ENCODE results near the gene TAP2.

The TAP2 gene

DNA sequence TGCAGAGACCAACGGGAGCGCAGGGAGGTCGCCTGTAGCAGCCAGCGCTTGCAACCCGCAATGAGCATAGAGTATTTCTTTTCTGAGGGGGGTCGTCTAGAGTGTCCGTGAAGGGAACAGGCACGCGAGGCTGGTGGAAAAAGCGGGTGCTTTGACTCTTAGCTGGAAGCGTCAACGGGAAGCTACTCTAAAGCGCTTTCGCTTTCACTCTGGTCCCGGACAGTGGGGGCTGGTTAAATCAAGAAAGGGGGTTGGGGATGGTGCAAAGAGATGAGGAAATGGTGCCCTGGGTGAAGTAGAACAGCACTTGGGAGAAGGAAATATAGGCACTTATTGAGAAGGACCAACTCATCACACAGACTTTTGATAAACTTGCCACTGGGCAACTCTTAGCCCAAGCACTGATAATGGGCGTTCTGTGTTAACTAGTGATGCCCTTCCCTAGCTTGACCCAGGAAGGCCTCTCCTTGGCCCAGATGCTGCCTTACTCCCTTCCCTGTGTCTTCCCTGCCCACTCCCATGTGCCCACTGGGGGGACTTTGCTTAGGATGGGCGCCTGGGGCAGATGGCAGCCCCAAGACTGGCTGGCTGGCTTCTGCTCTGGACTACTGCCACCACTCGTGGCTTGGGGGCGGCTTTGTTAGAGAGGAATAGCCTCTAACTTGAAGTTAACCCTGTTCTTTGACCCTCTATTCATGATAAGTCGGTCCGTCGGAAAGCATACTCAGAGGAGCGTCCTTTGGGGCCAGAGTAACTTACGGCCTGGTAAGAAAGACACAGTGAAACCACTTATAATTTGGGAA, 16.0 kb upstream of the TAP2 start:
- DNase-seq (ENCODE audit: low read depth in 2 of 2): peak; percentile 42 to 44

- peak; percentile 92 for DNase-seq (ENCODE audit: low read depth in 2 of 2)
Observed at GRCh38 chr6:32853541-32854375, 15.2 kb upstream of the TAP2 start, which contains the start of the genes PSMB9 and TAP1. Gene PSMB9, plus strand, starts transcription at chr6:32854192. Its CDS starts 38 bp downstream, at chr6:32854230. Gene TAP1, minus strand, starts transcription at chr6:32853704. Its CDS starts 68 bp downstream, at chr6:32853636.

GRCh38 chr6:32852844-32853540, 14.5 kb upstream of the TAP2 start:
- peak; percentile 50 to 54 for DNase-seq (ENCODE audit: low read depth in 2 of 2)

DNA sequence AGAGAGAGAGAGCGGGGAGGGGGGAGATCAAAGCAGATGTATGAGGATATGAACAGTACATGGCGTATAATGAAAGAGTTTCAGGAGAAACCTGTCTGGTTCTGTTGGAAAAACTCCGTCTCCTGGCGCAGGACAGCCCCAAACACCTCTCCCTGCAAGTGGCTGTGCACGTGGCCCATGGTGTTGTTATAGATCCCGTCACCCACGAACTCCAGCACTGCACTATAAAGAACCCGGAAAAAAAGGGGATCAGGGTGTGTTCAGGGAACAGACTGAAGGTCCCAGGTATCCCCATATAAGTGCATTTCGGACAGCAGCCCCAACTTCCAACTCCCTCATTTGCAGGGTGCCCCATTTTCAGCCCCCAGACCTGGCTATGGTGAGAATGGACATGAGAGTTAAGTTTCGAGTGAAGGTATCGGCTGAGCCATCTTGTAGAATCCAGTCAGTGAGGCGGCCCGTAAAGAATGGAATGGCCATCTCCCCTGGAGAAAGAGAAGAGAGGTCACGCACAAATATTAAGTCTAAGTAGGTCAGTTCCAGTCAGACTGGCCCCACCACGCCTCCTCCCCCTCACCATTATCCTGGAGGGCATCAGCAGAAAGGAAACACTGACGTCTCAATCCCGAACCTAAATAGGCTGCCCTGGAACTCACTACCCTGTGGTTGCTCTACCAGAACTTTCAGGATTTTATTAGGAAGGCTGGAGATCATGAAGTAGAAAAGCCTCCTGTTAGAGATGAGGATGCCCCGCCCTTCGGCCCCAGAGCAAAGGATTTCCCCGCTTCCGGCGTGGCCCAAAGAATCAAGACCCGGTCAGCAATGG, 13.7 kb upstream of the TAP2 start:
- DNase-seq (ENCODE audit: low read depth in 2 of 2): no peak

DNA sequence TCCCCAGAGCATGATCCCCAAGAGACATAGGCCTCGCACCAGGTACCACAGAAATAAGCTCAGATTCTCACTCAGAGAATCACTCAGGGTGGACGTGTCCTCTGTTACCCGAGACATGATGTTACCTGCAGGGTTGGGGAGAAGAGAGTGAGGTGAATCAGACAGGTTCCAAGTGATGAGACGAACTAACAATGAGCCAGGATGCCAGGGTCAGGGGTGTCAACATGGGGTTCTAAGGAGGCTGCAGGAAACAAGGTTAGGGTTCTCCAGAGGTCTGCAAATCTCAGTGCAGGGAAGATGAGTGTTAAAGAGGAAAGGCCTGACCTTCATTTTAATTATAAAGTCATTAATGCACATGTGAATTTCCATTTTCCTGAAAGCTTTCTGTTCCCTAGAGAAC, 12.5 kb upstream of the TAP2 start:
- no peak for DNase-seq (ENCODE audit: low read depth in 2 of 2)

- no peak for DNase-seq (ENCODE audit: low read depth in 2 of 2)
Observed at GRCh38 chr6:32849126-32849525, 10.6 kb upstream of the TAP2 start.

- no peak for DNase-seq (ENCODE audit: low read depth in 2 of 2)
Observed at GRCh38 chr6:32847795-32848194, 9.3 kb upstream of the TAP2 start.

GRCh38 chr6:32847004-32847403, 8.5 kb upstream of the TAP2 start:
- no peak for DNase-seq (ENCODE audit: low read depth in 2 of 2)

- peak in 1 of 2 donors; percentile 40 for DNase-seq (ENCODE audit: low read depth in 2 of 2)
Observed at GRCh38 chr6:32845384-32845884, 6.9 kb upstream of the TAP2 start.

GRCh38 chr6:32844839-32845383, 6.4 kb upstream of the TAP2 start:
- DNase-seq (ENCODE audit: low read depth in 2 of 2): no peak

DNA sequence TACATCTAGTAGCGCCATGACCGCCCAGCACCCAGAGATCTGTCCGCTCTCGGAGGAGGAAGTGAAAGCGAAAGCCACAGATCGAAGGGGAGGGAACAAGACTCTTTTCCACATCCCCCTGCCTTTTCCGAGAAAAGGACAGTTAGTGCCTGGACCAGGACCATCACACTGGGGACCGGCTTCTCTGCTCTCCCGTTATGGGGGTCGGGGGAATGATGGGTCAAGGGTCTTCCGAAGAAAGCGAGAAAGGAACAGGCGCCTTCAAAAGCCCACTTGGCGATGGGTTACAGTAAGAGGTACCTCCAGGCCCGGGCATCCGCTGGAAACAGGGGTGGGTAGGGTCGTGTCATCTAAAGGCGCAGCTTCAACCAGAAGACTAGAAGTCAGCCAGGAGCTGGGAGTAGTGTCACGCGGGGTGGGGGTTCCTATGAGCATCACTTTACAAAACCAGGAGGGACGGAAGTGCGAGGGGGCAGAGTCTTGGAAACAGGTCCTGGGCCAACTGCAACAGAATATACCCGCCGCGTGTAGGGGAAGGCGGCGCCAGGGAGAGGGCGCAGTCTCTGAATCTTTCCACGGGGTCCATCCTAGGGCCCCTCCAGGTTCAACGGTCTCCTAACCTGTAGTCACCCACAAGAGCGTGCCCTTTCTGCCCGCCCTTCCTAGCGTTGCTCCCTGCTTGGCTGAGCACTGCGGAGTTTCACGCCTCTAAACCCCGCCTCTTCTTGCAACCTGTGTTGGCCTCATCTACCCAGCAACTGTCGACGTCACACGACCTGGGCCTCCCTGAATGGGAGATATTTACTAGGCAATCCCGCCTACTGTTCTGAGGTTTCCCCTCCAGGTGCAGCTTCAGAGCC, 5.7 kb upstream of the TAP2 start, which contains the start of gene PSMB8:
PSMB8 (minus strand) TSS at position 69 of the 860 bp plus-strand sequence; CDS start at position 18, 51 bp downstream.
- peak; percentile 96 for DNase-seq (ENCODE audit: low read depth in 2 of 2)

- no peak for DNase-seq (ENCODE audit: low read depth in 2 of 2)
Observed at GRCh38 chr6:32843331-32843978, 4.9 kb upstream of the TAP2 start.

DNA sequence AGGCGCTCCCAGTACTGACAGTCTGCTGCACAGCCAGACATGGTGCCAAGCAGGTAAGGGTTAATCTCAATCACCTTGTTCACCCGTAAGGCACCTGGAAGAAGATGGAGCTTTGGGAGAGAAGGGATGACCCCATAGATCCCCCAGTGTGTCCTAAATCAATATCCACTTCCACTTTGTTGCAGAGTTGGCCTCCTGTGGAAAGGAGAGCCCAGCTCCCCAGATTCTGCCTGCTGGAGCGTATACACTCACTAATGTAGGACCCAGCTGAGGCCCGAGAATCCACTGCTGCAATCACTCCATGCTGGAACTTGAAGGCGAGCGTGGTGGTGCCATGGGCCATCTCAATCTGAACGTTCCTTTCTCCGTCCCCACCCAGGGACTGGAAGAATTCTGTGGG, 4.2 kb upstream of the TAP2 start:
- no peak for DNase-seq (ENCODE audit: low read depth in 2 of 2)

DNA sequence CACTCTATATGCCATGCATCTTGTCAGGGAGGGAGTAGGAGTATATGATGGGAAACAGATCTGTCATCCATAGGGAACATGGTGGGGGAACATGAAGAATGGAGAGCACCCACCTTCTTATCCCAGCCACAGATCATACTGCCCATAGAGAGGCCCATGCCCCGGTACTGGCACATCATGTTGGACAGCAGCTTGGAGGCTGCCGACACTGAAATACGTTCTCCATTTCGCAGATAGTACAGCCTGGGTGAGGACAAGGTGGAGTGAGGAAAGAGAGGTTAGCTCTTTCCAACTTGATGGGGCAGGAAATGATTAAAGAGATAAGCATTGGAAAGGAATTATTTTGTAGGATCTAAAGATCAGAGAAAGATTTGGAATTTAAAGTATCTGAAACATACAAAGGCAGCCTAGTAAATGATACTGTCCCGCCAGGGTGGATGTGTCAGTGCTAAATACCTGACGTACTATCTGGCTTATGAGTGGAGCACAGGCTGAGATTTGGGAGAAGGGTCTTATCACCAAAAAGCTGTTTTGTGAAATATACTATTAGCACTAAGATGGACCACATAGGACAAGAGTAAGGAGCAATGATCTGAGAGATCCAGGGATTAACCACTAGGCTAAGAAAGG, 3.6 kb upstream of the TAP2 start:
- no peak for DNase-seq (ENCODE audit: low read depth in 2 of 2)

DNA sequence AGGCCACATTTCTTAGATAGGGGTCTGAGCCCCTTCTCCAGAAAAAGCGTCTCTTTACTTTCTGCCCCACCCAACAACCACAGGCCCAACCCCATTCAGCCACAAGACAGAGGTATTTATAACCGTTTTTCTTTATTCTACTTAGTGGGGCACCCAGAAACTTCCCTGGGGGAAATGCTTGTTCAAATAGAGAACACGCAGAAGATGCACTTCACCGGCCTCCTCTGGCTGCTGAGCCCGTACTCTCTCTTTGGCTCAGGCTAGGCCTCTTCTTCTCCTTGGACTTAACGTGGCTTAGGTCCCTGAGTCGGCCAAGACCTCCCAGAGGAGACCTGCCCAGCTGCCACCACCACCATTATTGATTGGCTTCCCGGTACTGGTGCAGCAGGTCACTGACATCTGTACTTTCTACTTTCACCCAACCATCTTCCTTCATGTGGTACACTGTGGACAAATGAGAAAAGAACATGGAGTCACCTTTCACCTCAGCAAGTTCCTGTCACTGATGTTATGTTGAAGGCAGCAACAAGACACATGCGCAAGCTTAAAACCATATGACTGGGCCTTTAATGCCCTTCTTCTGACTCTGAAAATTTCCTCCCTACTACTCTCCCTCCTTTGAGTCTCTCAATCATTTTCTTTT, 2.2 kb upstream of the TAP2 start:
- DNase-seq (ENCODE audit: low read depth in 2 of 2): no peak

GRCh38 chr6:32839356-32839755, 817 bp upstream of the TAP2 start:
- no peak for DNase-seq (ENCODE audit: low read depth in 2 of 2)

GRCh38 chr6:32837651-32838113, 857 bp downstream of the TAP2 start:
- DNase-seq (ENCODE audit: low read depth in 2 of 2): no peak

GRCh38 chr6:32836873-32837272, 1.7 kb downstream of the TAP2 start:
- DNase-seq (ENCODE audit: low read depth in 2 of 2): no peak
